GM12875 (cell line): Measurements from ENCODE around the gene VWC2.

ENCODE experiments used
- H3K4me3 ChIP-seq: one replicate; pipeline ENCODE4 v1.5.1; 2011; ENCODE audit warnings: low read depth, low read length, control low read depth
- TF ChIP-seq, protein P1 (sequence below): IDR thresholded peaks from 2 replicates; pipeline ENCODE4 v1.5.1; 2011; ENCODE audit warnings: low read depth, mild to moderate bottlenecking, control low read depth, inconsistent platforms, low read length, moderate library complexity, borderline replicate concordance; ENCODE audit not compliant: insufficient read depth

The VWC2 gene

DNA sequence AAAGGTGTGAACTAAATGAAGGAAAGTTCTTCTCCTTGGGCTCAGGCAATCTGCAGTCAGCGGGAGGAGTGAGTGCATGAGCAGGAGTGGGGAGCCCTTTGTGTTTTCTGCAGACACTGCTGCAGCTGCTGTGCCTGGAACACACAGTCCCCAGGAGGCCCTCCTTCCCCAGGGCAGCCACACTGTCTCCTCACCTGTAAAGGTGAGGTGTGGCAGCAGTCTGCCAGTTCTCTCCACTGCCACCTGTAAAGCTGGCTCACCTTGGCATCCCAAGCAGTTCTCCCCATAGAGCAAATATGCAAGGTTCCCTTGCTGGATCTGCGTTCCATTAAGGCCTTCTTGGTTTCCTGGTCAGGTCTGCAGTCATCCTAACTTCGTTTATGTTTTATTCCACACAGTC lies 5.2 kb upstream of the VWC2 start:
- no peak overlapping the region for H3K4me3 ChIP-seq
- TF ChIP-seq, protein P1, sequence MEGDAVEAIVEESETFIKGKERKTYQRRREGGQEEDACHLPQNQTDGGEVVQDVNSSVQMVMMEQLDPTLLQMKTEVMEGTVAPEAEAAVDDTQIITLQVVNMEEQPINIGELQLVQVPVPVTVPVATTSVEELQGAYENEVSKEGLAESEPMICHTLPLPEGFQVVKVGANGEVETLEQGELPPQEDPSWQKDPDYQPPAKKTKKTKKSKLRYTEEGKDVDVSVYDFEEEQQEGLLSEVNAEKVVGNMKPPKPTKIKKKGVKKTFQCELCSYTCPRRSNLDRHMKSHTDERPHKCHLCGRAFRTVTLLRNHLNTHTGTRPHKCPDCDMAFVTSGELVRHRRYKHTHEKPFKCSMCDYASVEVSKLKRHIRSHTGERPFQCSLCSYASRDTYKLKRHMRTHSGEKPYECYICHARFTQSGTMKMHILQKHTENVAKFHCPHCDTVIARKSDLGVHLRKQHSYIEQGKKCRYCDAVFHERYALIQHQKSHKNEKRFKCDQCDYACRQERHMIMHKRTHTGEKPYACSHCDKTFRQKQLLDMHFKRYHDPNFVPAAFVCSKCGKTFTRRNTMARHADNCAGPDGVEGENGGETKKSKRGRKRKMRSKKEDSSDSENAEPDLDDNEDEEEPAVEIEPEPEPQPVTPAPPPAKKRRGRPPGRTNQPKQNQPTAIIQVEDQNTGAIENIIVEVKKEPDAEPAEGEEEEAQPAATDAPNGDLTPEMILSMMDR: no peak

DNA sequence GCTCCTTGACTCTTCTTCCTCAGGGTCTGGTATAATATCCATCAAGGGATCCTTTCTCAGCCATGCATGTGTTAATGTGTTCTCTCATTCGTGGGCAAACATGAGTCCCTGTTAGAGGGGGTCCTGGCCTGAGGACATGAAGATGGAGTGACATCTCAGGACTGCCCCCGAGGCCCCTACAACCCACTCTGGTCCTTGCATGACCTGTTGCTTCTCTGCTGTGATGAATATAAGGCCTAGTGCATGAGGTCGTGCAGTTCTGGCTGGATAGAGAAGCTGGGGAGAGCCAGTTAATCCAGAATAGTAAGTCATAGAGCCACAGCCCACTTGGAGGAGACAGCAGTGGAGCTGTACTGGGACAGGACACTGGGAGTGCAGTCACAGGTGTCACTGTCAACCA lies 4.6 kb upstream of the VWC2 start:
- no peak overlapping the region for H3K4me3 ChIP-seq
- TF ChIP-seq, protein P1: no peak

DNA sequence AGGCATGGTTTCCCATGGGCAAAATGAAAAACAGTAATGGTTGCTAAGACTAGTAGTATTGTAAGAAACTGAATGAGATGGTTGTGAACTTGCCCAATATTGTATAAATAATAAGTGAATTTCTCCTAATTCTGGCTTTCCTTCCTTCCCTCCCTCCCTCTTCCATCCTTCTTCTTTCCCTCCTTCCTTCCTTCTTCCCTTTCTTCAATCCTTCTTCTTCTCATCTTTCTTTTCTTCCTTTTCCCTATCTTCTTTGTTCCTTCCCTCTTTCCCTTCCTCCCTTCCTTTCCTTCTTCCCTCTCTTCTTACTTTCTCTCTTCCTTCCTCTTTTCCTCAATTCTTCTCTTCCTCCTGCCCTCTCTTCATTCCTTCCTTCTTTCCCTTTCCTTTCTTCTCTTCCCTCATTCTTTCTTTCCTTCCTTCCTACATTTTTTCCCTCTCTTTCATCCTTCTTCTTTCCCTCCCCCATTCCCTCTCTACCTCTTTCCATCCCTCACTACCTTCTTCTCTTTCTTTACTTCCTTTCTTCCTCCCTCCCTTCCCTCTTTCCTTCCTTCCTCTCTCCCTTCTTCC lies 4.1 kb upstream of the VWC2 start:
- no peak overlapping the region for H3K4me3 ChIP-seq
- TF ChIP-seq, protein P1: no peak

DNA sequence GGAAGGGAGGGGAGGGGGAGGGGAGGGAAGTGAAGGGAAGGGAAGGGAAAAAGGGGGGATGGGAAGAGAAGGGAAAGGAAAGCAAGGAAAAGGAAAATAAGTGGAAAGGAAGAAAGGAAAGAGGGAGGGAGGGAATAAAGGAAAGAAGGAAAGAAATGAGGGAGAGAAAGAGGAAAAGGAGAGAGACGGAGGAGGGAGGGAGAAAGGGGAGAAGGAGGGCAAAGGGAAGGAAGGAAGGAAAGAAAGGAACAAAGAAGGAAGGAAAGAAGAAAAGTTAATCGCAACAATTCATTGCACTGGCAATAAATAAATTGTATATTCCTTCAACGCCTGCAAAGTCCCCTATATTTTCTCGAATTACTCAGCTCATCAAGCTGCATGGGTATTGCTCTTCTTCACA lies 2.6 kb upstream of the VWC2 start:
- TF ChIP-seq, protein P1: no peak
- no peak overlapping the region for H3K4me3 ChIP-seq

DNA sequence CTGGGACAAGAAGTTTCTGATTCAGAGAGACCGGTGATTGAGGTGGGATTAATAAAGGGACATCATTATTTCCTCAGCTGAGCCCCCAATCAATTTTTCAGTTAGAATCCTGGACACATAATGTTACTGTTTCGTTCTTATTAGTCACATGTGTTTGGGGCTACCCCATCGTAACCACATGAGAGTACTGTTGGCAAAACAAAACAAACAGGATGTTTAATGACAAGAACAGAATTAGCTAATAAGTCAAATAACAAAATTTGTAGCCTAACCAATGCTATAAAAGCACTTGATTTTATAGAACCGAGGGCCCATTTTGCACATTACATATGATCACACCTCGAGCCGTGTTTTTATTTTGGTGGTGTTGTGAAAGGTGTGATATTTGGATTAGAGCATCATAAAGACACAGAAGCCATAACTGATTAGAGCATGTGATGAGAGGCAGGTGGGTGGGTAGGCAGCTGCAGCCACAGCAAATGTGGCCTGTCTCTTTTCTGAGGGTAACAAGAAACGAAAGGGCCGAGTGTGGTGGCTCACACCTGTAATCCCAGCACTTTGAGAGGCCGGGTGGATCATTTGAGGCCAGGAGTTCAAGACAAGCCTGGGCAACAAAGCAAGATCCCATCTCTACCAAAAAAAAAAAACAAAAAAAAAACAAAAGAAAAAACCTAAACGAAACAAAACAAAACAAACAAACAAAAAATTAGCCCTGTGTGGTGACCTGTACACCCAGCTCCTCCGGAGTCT lies 1.8 kb upstream of the VWC2 start:
- TF ChIP-seq, protein P1: no peak

DNA sequence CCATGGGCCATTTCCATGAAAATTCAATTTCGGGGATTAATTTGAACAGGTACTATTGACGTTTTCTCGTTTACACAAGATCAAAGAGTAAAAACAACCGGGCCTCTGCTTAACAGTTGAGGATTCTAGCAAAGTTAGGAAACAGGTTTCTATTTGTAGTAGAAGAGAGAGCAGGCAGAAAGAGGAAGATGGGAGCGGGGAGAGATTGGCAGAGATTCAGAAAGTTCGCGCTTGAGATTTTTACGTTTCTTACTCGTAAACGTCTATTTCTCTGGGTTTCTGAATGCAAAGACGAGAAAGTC lies 571 bp upstream of the VWC2 start:
- TF ChIP-seq, protein P1: no peak
- no peak overlapping the region for H3K4me3 ChIP-seq

More for the DNA sequence above, 1.8 kb upstream of the VWC2 start:
- no peak overlapping the region for H3K4me3 ChIP-seq

DNA sequence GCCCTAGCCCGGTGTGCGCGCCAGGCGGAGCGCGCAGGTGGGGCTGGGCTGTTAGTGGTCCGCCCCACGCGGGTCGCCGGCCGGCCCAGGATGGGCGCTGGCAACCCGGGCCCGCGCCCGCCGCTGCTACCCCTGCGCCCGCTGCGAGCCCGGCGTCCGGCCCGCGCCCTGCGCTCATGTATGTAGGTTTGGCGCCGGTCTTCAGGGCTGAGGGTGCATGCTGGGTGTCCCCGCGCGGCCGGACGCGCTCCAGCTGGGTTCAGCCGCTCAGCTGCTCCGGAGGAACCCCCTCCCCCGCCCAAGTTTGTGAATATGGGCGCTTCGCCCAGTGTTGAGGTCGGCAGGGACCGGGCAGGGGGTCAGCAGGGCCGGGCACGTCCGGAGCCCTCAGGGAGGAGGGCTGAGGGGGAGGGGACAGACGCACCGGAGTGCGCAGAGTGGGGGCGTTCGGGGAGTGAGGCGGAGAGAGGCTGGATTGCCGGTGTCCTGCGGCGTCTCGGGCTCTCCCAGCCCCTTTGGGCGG lies 559 bp downstream of the VWC2 start:
- no peak overlapping the region for H3K4me3 ChIP-seq
- TF ChIP-seq, protein P1: no peak
